Esophagus muscularis mucosa (tissue), 4 donors: ENCODE measurements around the gene RHOT2.

Experiments
- CTCF ChIP-seq, 3 experiments: fragments of 200-600 bp in 2 of 3; fragments of 450-650 bp in 1 of 3; sonication (generic) in 2 of 3; IDR thresholded peaks; one replicate each; pipeline ENCODE4 v1.5.1; 2017 to 2019; ENCODE audit warnings: antibody characterized with exemption in 3 of 3, mild to moderate bottlenecking in 2 of 3, moderate library complexity in 1 of 3
- EP300 ChIP-seq: sonication (generic); formaldehyde crosslinking; IDR thresholded peaks from one replicate; pipeline ENCODE4 v1.6.1; 2017; ENCODE audit warnings: antibody characterized with exemption
- POLR2A ChIP-seq: fragments of 450-650 bp; IDR thresholded peaks from one replicate; pipeline ENCODE4 v1.6.1; 2017; ENCODE audit warnings: antibody characterized with exemption, moderate library complexity, mild to moderate bottlenecking, low read depth

GRCh38 chr16:678209-678857 lies 10.4 kb downstream of the RHOT2 start:
- TF ChIP-seq EP300: no peak
- TF ChIP-seq CTCF (IDR thresholded peaks at IDR 0.05): no peak
- no peak for TF ChIP-seq POLR2A
